Liver (tissue), 3 donors: ENCODE results near the gene POLD2.

Experiments
- ATF3 ChIP-seq: IDR thresholded peaks from 2 replicates; pipeline ENCODE4 v1.6.1; 2016; ENCODE audit warnings: antibody characterized with exemption
- CTCF ChIP-seq: fragments of 150-350 bp; IDR thresholded peaks from 2 replicates; pipeline ENCODE4 v1.5.1; 2017; ENCODE audit warnings: improper control_type of control experiment, low read depth, low read length; ENCODE audit not compliant: missing input control
- FOXA1 ChIP-seq: IDR thresholded peaks from 2 replicates; pipeline ENCODE4 v1.6.1; 2016; ENCODE audit warnings: antibody characterized with exemption
- FOXA2 ChIP-seq: IDR thresholded peaks from 2 replicates; pipeline ENCODE4 v1.6.1; 2016; ENCODE audit warnings: antibody characterized with exemption
- JUND ChIP-seq, 2 donors: IDR thresholded peaks; 2 replicates each; pipeline ENCODE4 v1.6.1; 2016; ENCODE audit warnings: antibody characterized with exemption in 2 of 2
- MAX ChIP-seq: IDR thresholded peaks from 2 replicates; pipeline ENCODE4 v1.6.1; 2016; ENCODE audit warnings: antibody characterized with exemption
- REST ChIP-seq: IDR thresholded peaks from 2 replicates; pipeline ENCODE4 v1.6.1; 2016; ENCODE audit warnings: antibody characterized with exemption, mild to moderate bottlenecking
- SP1 ChIP-seq: IDR thresholded peaks from 2 replicates; pipeline ENCODE4 v1.6.1; 2018; ENCODE audit warnings: antibody characterized with exemption, mild to moderate bottlenecking
- TAF1 ChIP-seq: conservative IDR thresholded peaks from 2 replicates; pipeline ENCODE4 v1.6.1; 2016; ENCODE audit warnings: antibody characterized with exemption, mild to moderate bottlenecking
- YY1 ChIP-seq: IDR thresholded peaks from 2 replicates; pipeline ENCODE4 v1.6.1; 2016; ENCODE audit warnings: antibody characterized with exemption, mild to moderate bottlenecking
- donor health status: healthy.
- donor health status: healthy.

DNA sequence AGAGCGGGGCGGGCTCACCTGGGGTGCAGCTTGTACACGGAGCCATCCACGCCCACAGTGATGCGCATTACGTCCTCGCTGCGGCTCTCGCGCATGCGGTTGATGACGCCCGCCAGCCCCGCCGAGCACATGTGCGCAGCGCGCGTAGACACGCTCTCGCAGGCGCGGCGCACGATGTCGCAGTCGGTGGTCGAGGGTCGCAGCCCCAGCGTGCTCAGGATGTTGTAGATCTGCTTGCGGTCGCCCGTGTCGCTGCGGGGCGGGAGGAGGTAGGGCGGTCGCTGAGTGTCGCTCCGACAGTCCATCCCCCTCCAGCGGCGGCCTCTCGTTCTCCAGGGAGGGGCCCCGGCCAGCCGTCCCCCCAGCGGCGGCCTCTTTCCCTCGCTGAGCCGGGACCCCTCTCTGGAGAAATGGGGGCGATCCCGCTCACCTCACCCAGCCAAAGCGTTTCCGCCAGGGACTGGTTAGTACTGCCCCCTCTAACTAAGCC lies 22.2 kb upstream of the POLD2 start:
- TF ChIP-seq REST (no peak), CTCF (no peak), SP1 (no peak), JUND (IDR thresholded peaks at IDR 0.05) (no peak), MAX (no peak), TAF1 (no peak), FOXA2 (no peak), FOXA1 (no peak), ATF3 (no peak), YY1 (no peak)
